Small intestine (tissue), 7 donors: Measurements from ENCODE around the gene DOCK1. TPM values are rescaled to one million over a fixed set of nuclear protein-coding genes. Genes with fewer than 3 reads are reported as not detected.

ENCODE experiments used
- DNase-seq, 2 donors: peaks; one replicate each; pipeline versions ENCODE4 v3.0.0 to v3.0.0-alpha.2; 2013
- FAIRE-seq: peaks from 2 replicates; lab custom pipeline; 2012; peaks lifted over from hg19 to GRCh38; lab: Jason Lieb, UNC
- H3K27ac ChIP-seq, 3 donors: one replicate each; pipeline ENCODE4 v1.5.1; 2013; ENCODE audit warnings: low read length in 2 of 3, mild to moderate bottlenecking in 2 of 3, control low read depth in 1 of 3, inconsistent platforms in 1 of 3, low read depth in 1 of 3, moderate library complexity in 1 of 3
- H3K27me3 ChIP-seq, 3 donors: one replicate each; pipeline ENCODE4 v1.6.1; 2013; ENCODE audit warnings: low read length in 3 of 3, inconsistent platforms in 1 of 3; ENCODE audit not compliant: control insufficient read depth in 3 of 3, insufficient read depth in 3 of 3
- H3K36me3 ChIP-seq, 3 donors: one replicate each; pipeline ENCODE4 v1.6.1; 2013; ENCODE audit warnings: low read length in 3 of 3, inconsistent platforms in 1 of 3, low read depth in 1 of 3, mild to moderate bottlenecking in 1 of 3, moderate library complexity in 1 of 3; ENCODE audit not compliant: control insufficient read depth in 3 of 3, insufficient read depth in 2 of 3
- H3K4me1 ChIP-seq, 3 donors: one replicate each; pipeline ENCODE4 v1.6.1; 2013; ENCODE audit warnings: low read length in 2 of 3, inconsistent platforms in 1 of 3, low read depth in 1 of 3, mild to moderate bottlenecking in 1 of 3, moderate library complexity in 1 of 3; ENCODE audit not compliant: control insufficient read depth in 3 of 3, insufficient read depth in 2 of 3
- H3K4me3 ChIP-seq, 3 donors: one replicate each; pipeline ENCODE4 v1.5.1; 2013; ENCODE audit warnings: low read length in 3 of 3, control low read depth in 1 of 3, inconsistent platforms in 1 of 3, low read depth in 1 of 3, mild to moderate bottlenecking in 1 of 3, moderate library complexity in 1 of 3
- H3K9me3 ChIP-seq, 2 donors: one replicate each; pipeline ENCODE4 v1.6.1; 2013; ENCODE audit warnings: low read depth in 1 of 2, low read length in 1 of 2; ENCODE audit not compliant: control insufficient read depth in 2 of 2, insufficient read depth in 1 of 2
- WGBS, 3 donors: extraction: QIAGEN DNeasy Blood & Tissue Kit; methylation state at CpG; one replicate each; pipeline ENCODE4 v1.1.7; 2013; 5-methylcytosine and 5-hydroxymethylcytosine counted together
- polyA plus RNA-seq, 4 donors: library from polyadenylated mRNA; stranded (reverse) in 3 of 4; unstranded in 1 of 4; fragments of 200-250 nt in 3 of 4; fragments of 120-200 nt in 1 of 4; gene quantifications; one replicate each; pipeline versions ENCODE4 v1.2.1 to v1.2.3, GENCODE V29; 2013
- donor health status: healthy with polysubstance abuse.
- donor health status: control.
- donor health status: control.
- donor health status: Bipolar disorder and iron deficiency.
- donor health status: healthy.

DOCK1 gene
- polyA plus RNA-seq, 4 donors: 16.8 to 27.0 (median 22.1) TPM

DNA sequence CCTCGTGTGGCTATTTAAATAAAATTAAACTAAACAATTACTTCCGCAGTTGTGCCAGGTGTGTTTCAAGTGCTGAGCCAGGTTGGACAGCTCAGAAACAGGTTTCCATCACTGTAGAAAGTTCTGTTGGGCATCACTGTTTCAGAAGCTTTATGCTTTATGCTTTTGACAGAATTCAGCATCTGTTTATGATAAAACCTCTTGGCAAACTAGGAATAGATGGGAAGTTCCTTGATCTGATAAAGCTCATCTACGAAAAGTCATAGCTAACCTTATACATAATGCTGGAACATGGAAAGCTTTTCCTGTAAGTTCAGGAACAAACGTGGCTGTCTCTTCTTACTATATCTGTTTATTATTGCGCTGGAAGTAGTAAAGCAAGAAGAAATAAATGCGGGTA, 143.4 kb downstream of the DOCK1 start:
- Histone ChIP-seq H3K9me3 (no peaks in the 10 kb centered on the region), H3K4me1 (peaks cover 0 to 8% (median 0%) of the 10 kb centered on the region in 3 donors), H3K27ac (no peak overlapping the region), H3K27me3 (no peaks in the 10 kb centered on the region), H3K36me3 (peaks cover 0 to 25% (median 0%) of the 10 kb centered on the region in 3 donors), H3K4me3 (no peak overlapping the region)
- FAIRE-seq (no peak), DNase-seq (no peak)
- WGBS, 3 donors: 75 to 83% (median 77%) methylated on average over 6 of the region's 6 CpGs

DNA sequence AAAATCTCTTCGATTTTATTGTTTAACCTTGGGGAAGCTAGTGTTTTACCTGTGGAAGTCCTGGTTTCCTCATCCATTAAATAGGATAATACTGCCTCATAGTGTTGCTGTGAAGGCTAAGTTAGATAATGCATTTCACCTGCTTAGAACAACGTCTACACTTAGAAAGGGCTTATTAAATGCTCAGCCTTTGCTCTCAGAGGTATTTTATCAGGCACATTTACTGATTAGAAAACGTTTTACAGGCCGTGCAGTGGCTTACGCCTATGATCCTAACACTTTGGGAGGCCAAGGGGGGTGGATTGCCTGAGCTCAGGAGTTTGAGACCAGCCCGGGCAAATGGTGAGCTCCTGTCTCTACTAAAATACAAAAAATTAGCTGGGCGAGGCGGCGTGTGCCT, 146.8 kb downstream of the DOCK1 start:
- WGBS, 3 donors: 15 to 68% (median 37%) methylated on average over 9 of the region's 9 CpGs
- peak; percentile 52 to 69 for DNase-seq
- Histone ChIP-seq H3K4me3 (no peak overlapping the region), H3K4me1 (no peaks in the 10 kb centered on the region), H3K27me3 (no peaks in the 10 kb centered on the region), H3K27ac (peak overlapping the region in 1 of 3 donors; percentile 48), H3K36me3 (peaks cover 0 to 14% (median 5%) of the 10 kb centered on the region in 3 donors), H3K9me3 (peaks cover 0 to 2% of the 10 kb centered on the region in 2 donors)
- FAIRE-seq: no peak

DNA sequence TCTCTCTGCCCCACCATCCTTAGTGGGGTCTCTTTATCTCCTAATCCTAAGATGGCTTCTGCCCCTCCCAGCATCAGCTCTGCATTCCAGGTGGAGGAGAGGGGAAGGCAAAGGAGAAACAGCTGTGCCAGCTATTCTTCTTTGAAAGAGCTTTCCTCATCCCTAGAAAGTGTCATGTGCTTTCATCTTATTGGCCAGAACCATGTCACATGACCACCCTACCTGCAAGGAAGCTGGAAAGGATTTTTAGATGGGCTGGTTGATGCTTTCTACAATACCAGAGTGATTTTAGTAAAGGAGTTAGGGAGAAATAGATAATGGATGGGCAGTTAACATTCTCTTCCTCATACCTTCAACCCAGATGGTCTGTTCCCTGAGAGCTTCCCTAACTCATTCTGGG, 150.0 kb downstream of the DOCK1 start:
- Histone ChIP-seq H3K4me1 (no peaks in the 10 kb centered on the region), H3K4me3 (no peak overlapping the region)

DNA sequence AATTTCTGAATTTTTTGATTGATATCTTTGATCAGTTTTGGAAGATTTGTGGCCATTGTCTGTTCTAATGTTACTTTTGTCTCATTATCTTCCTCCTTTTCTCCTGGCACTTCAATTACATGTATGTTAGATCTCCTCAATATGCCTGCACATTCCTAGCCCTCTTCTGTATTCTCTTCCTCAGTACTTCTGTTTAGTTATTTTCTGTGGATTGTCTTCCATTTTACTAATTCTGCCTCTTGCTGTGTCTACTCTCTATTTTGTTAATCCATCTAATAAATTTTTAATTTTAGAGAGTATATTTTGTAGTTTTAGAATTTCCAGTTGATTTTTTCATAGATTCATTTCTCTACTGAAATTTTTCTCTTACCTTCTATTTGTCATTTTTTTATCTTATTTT, 154.1 kb downstream of the DOCK1 start:
- H3K27me3 ChIP-seq: no peaks in the 10 kb centered on the region
- FAIRE-seq (no peak), DNase-seq (no peak)
- no peaks in the 10 kb centered on the region for H3K4me1 ChIP-seq
- H3K4me3 ChIP-seq: no peak overlapping the region
- no peak overlapping the region for H3K27ac ChIP-seq
- H3K9me3 ChIP-seq: peaks cover 0 to 2% of the 10 kb centered on the region in 2 donors
- H3K36me3 ChIP-seq: peaks cover 5 to 19% (median 6%) of the 10 kb centered on the region in 3 donors

More for the DNA sequence above, 150.0 kb downstream of the DOCK1 start:
- no peaks in the 10 kb centered on the region for H3K27me3 ChIP-seq
- no peak overlapping the region for H3K27ac ChIP-seq
- no peak for DNase-seq
- no peak for FAIRE-seq
- H3K36me3 ChIP-seq: peaks cover 0 to 14% (median 5%) of the 10 kb centered on the region in 3 donors
- peaks cover 0 to 2% of the 10 kb centered on the region in 2 donors for H3K9me3 ChIP-seq

DNA sequence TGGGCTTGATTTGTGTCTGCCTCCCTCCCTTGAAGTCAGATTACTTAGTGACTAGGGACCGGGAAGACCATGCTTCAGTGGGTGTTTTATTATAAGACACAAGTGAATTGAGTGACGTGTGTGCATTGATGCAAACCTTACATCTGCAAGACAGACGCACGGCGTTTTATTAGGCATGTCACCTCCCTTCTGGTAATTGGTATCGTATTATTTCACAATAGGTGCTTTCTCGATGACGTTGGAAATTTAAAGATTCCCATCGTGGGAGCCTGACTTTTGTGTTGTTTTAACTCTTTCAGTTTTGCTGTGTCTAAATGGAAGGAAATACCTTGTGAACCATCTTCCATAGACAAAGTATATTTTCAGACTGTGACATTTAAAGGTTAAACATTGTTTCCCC, 158.5 kb downstream of the DOCK1 start:
- peaks cover 8 to 41% (median 8%) of the 10 kb centered on the region in 3 donors for H3K36me3 ChIP-seq

DNA sequence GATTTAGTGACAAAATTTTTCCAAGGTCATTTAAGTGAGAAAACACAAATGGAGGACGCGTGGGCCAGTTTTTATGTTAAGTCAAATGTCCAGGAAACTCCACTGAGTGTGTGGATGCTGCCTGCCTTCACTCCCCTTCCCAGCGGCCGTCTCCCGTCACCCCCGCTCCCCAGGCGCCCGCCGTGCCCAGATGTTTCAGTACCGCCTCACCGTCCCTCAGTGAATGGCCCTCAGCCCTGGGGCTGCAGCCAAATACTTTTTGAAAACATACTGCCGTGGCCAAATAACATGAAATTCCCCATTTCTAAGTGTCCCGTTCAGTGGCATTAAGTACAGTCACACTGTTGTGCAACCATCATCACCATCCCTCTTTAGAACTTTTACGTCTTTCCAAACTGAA, 159.2 kb downstream of the DOCK1 start:
- Histone ChIP-seq H3K9me3 (no peaks in the 10 kb centered on the region), H3K27me3 (no peaks in the 10 kb centered on the region), H3K4me1 (no peaks in the 10 kb centered on the region), H3K27ac (no peak overlapping the region), H3K4me3 (no peak overlapping the region), H3K36me3 (peaks cover 8 to 46% (median 8%) of the 10 kb centered on the region in 3 donors)
- DNase-seq: no peak
- 88 to 93% (median 89%) methylated on average over 14 of the region's 14 CpGs for WGBS, 3 donors
- no peak for FAIRE-seq

More for the DNA sequence above, 158.5 kb downstream of the DOCK1 start:
- 92 to 95% (median 94%) methylated on average over 9 of the region's 9 CpGs for whole genome bisulfite sequencing, 3 donors
- no peak overlapping the region for H3K27ac ChIP-seq
- no peak overlapping the region for H3K4me3 ChIP-seq
- no peaks in the 10 kb centered on the region for H3K4me1 ChIP-seq
- FAIRE-seq (no peak), DNase-seq (no peak)
- no peaks in the 10 kb centered on the region for H3K9me3 ChIP-seq
- H3K27me3 ChIP-seq: no peaks in the 10 kb centered on the region

DNA sequence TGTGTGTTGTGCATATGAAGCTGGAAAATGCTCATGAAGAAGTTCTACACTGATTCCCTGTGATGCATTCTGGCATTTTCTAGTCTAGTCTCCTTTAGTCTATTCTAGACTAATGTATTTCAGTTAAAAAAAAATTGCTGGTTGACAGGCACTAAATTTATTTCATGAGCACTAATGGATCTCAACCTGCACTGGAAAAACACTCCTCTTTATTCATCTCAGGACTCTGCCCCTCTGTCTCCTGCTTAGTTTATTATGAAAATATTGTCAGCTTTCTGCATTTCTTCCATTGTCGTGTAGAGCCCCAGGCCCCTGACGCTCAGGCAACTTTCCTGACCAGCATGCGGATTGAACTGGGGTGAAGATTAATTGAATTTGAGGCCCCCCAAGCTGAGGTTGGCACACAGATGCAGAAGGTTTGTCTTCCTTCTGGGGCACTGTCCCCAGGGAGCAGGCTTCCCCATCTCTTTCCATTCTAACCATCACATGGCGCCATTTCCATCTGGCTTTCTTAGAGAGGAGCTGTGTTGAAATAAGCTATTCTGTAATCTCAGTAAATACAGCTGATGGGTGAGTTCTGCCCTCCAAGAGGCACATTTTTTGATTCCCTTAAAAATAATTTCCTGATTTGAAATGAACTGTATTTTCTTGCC, 162.4 kb downstream of the DOCK1 start:
- FAIRE-seq: no peak
- H3K27ac ChIP-seq: no peak overlapping the region

DNA sequence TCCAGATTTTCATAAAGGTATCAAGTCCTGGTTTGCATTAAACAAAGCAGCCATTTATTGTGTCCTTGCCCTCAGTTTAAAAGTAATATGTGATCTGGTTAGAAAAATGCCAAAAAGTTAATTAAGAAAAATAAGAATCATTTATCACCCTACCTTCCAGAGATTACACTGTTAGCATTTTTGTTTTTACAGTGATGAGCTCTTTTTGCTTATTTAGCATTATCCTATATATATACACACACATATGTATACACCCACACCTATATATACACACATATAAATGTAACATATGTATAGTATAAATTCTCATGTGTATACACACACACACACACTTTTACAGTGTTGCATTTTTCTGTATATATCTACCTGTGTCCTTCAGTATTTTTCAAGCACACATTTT, 163.3 kb downstream of the DOCK1 start:
- Histone ChIP-seq H3K27ac (no peak overlapping the region), H3K36me3 (peaks cover 3 to 50% (median 6%) of the 10 kb centered on the region in 3 donors), H3K27me3 (no peaks in the 10 kb centered on the region), H3K4me1 (no peaks in the 10 kb centered on the region), H3K4me3 (no peak overlapping the region), H3K9me3 (no peaks in the 10 kb centered on the region)
- FAIRE-seq: no peak
- no peak for DNase-seq

More for the DNA sequence above, 162.4 kb downstream of the DOCK1 start:
- H3K27me3 ChIP-seq: no peaks in the 10 kb centered on the region
- no peaks in the 10 kb centered on the region for H3K9me3 ChIP-seq
- WGBS, 3 donors: 95 to 98% (median 96%) methylated on average over 4 of the region's 4 CpGs
- H3K4me3 ChIP-seq: no peak overlapping the region
- no peak for DNase-seq
- peaks cover 4 to 53% (median 6%) of the 10 kb centered on the region in 3 donors for H3K36me3 ChIP-seq
- no peaks in the 10 kb centered on the region for H3K4me1 ChIP-seq

DNA sequence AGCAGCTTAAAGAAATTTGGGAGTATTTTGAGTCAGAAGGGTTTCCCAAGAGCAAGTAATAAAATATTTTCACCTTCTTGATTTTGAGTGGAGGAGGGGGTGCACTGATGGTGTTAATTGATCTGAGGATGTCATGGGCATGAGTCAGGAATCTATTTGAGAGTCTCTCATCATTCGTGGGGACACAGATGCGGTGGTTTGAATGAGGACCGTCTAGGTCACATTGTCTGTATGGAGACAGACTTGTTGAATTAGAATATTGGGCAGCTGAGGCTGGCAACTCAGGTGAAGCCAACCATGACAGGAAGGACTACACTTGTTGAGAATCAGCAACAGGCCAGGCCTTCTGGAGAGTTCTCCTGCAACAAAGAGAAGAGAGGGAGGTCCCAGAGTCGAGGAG, 164.2 kb downstream of the DOCK1 start:
- no peaks in the 10 kb centered on the region for H3K27me3 ChIP-seq
- WGBS, 3 donors: 87 to 89% (median 88%) methylated on average over 4 of the region's 4 CpGs
- H3K4me3 ChIP-seq: no peak overlapping the region
- H3K27ac ChIP-seq: no peak overlapping the region
- no peaks in the 10 kb centered on the region for H3K4me1 ChIP-seq
- no peaks in the 10 kb centered on the region for H3K9me3 ChIP-seq
- peaks cover 3 to 49% (median 4%) of the 10 kb centered on the region in 3 donors for H3K36me3 ChIP-seq
- FAIRE-seq (no peak), DNase-seq (no peak)
